GOT3 (cell line): Measurements from ENCODE around the gene RNASEL.

Source experiments
- DNase-seq: peaks from one replicate; lab custom pipeline; 2025; ENCODE audit warnings: mixed read lengths; lab: John Stamatoyannopoulos, UW

The RNASEL gene

DNA sequence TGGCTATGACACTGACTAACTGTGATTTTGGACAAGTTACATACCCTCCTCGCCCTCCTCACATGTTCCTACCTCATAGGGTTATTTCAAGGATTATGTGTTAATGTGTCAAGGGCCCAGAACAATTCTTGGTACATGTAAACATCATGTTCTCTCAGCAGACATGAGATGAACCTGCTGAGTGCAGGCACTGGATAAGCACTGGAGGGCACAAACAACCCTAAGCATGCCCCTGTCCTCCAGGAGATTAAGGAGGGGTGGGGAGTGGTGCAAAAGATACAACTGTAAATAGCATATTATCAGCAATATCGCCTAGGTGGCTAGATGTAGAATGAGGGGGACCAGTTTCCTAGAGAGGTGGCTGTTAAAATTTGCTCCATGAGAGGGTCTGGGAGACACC lies 32.9 kb upstream of the RNASEL start:
- DNase-seq, result no peak

DNA sequence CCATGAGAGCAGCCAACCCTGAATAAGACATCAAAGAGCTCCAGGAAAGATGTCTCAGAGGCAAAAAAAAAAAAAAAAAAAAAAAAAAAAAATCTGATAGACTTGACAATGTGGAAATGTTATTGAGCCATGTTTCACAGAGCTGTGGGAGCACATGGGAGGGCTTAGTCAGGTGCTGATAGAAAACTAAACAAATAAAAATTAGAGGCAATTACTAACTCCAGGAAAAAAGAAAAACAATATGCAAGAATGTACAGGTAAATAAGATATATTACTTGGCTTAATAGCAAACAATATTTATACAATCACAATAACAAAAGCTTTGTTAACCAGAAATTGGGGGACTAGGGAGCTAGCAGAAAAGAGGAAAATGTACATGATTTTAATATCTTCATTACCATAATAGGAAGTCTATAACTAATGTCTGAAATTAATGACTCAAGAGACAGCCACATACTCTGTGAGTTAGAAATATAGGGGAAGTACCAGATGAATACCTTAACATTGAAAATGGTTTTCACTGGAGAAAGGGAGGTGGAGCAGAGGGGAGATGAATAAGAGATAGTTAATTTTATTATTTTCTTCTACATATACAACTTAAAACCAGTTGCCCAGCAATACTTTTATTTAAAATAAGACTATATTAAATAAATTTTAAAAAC lies 32.0 kb upstream of the RNASEL start:
- DNase-seq, result no peak

DNA sequence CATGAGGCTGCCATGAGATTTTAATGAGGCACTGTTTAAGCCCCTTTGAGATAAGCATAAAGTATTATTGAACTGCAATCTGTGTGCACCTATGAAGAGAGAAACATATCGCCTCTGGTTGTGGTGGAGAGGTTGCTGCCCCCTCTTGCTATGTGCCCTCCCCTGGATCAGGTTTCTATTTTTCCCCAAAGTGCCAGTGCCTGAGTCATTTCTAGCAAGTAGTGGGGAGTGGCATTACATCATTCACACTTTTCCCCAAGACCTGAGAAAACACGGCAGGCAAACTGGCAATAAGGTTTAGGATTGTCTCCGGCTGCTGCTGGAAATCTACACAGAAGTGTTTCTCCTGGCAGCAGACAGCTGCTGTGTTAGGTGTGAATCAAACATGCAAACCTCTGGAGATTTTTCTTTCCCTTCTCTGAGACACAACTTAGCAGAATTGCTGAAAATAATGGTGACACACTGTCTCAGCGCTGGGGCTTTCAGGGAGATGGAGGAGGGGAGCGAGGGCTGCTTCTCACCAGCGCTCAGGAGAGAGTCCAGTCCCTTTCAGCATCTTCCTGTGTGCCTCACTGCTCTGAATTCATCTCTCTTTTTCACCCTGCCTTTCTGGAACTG lies 28.8 kb upstream of the RNASEL start:
- DNase-seq, result no peak

DNA sequence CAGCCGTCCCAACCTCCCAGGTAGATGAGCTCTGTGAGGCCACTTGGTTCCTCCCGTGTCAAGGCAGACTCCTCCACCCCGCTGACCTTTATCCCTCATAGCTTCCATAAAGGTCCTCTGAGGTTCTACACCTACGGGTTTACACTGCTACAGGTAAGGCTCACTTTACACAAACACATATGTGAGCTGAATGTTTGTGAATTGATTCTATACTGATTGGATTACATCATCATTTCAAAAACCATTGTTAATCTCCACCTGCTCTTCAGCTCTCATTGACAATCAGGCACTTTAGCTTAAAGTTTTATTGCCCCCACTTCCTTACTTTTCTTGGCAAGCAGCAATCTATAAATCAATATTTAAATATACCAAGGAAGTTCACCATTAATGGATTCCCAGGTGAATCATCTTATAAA lies 28.0 kb upstream of the RNASEL start:
- DNase-seq, result no peak

DNA sequence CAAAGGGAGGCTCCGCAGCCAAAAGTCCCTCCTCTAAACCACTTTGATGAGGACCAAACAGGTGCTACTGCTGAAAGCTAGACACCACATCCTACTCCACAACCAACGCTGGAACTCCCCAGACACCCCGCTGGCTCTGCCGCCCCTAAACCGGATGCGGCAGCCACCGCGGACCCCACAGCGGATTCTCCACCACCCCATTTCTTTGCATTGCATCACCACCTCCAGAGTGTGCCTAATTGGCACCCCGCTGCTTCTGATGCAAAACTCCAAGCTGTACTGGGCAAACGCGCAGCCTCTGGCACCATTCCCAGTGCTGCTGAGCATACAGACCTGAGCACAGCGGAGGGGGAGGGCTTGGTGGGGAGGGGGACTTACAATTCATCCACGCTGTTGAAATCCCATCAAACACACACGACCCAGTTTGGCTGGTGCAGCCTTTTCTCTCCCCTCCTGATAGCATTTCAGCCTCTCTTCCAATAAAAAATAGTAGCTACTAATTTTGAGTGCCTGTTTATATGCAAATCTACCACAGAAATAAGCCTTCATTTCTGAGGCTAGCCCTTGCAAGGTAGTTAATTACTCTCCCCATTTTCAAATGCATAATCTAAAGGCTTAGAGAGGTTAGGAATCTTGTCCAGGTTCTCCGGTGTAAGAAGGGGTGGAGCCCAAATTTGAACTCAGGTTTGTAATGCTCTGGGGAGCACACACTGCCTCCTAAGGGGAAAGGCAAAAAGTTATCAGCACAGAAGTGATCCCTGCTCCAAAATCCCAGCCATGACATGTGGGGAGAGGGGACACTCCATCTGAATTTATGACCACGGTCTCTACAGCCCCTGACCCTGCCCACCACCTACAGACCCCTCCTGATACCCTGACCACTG lies 27.3 kb upstream of the RNASEL start:
- no peak for DNase-seq

DNA sequence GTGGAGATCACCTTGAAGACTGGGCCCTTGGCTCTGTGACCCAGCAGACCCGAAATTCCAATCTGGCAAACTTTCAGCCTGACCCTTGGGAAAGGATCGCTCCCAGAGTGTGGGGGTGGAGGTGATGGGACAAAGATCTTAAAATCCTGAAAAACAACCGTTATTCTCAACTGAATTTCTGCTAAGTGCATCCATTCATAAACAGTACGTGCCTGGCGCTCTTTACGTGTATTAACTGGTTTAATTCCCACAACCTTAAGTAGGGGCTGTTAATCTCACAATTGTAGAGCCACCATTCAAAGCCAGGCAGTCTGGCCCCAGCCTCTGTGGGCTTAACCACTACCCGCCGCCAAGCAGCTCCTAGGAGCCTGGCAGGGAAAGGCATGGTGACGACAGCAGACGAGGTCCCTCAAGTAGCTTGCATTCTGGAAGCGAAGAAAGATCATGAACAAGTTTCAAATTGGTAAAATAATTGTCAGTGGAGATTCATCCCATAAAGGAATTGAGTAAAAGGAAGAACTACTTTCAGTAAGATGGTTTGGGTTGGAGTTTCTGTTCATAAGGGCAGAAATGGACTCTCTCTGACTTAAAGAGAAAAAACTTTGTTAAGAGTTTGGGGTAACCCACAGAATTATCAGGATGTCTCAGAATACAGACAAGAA lies 26.5 kb upstream of the RNASEL start:
- DNase-seq, result no peak

DNA sequence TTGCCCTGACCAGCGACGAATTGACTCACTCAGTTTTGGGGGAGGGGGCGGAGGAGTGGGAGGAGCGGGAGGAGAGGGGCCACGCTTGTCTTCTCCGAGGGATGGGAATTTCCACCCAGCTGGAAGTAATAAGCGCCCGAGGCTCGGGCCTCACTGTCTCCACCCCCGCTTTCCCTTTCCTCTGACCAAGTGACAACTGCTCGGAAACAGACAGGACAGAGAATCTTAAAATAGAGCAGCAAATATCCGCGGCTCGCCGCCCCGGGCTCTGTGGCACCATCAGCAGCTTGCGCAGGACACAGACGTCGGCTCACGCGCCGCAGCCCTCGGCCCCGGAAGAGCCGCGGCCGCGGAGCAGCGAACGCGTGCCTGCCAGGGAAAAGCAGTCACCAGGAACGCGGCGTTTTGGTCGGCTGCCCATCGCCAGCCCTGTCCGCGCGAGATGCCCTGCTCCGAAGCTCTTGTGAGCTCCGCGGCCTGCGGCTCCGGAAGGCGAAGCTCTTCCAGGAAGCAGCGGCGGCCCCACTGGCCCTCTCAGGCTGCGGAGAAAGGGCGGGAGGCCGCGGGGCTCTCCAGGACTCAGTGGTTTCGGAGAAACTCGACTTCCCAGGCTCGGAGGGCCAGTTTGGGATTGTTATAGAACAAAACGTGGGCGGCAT lies 25.9 kb upstream of the RNASEL start:
- no peak for DNase-seq

DNA sequence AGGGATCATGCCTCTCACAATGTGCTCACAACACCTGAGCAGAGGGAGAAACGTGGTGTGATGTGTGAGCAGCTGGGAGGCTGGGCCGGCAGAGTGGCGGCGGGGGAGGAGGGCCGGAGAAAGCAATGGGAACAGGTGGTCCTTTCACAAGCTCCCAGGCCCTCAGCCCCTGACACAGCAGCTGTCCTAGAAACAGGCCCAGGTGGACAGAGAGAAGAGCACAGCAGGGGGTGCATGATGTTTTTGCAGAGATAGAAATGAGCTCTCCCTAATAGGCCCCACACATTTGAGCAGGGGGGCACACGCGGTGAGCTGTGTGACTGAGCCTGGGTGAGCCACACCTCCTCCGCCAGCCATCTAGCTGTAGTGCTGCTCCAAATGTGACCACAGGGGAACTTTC lies 22.7 kb upstream of the RNASEL start:
- DNase-seq, result no peak

DNA sequence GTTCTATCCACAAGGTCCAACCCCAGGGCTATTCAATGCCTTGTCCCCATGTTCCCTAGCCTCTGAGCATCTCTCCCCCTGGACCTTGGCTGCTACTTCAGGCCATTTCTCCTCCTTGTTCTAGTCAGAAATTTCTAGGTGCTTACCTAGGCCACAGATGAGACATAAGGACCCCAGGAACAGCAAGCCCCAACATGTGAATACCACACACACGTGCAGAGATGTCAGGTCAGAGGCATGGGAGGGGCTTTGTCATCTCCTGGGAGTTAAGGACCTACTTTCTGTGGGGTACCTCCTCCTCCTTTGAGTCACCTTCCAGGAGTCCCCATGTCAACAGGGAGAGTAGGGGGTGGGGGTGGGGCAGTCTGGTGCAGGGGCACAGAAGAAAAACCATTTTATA lies 22.3 kb upstream of the RNASEL start:
- no peak for DNase-seq

DNA sequence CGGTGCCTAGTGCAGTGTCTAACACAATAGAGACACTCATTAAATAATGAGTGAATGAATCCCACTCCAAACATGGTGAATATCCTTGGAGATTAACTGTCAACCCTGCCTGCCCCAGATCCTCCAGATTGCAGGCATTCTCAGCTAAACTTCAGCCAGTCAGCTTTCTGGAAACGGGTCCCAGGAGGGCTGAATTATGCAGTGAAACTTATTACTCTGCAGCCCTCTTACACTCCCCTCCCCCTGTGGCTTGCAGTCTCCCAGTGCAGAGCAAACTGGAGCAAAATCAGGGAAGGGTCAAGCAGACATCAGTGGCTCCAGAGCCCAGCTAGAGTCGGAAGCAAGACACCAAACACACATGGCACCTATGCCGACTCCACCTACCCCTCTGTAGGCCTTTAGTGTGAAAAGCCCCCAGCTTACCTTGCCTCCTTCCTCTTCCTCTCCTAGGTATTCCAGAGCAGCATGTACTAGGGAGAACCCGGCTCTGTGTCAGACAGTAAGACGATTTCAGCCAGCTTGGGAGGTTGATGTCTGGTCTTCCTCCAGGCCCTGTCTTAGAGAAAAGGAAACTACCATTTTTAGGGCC lies 21.6 kb upstream of the RNASEL start:
- no peak for DNase-seq

DNA sequence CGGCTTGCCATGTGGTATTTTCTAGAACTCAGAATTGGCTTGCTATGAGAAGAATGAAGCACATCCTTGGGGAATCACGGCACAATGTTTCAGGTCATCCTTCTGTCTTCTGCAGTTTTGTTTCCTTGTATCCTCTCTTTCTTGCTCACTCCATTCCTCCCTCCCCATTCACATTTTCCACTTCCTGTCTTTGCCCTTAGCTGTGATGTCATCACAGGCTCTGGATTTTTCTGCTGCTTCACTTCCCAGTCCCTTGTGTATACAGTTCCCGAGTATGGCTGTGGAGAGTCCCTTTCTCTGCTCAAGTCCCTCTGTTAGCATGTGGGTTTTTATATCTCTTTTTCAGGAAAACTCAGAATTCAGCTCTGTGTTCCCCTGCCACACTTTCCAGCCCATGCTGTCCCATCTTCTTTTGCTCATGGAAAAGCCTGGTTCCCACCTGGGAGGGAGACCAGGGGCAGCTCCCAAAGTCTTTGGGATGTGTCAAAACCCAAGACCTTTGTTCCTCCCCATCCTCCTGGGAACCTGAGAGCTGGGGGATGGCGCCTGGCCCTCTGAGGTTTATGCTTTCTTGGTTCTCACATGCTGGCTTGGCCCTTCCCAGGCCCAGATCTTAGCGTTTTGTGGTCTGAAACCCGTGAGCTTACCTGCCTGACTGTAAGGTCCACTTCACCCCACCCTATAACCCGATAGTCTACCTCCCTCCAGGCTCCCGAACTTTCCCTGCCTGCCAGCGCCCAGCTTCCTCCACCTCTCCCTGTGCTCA lies 20.0 kb upstream of the RNASEL start:
- DNase-seq, result no peak

DNA sequence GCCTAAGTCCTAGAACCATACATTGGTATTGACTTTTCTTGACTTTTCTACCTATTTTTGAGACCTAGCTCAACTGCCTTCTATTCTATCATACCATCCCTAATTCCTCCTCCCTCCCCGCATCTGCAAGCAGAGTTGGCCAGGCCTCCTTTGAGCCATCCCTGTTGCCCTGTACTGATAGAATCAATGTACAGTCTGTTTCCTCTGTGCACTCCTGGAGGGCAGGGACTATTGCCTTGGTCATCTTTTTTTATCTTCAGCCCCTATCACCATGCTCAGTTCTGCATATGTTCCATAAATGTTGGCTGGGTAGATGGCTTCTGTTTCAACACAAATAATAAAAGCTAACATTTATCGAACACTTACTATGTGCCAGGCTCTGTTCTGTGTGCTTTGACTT lies 19.2 kb upstream of the RNASEL start:
- no peak for DNase-seq

DNA sequence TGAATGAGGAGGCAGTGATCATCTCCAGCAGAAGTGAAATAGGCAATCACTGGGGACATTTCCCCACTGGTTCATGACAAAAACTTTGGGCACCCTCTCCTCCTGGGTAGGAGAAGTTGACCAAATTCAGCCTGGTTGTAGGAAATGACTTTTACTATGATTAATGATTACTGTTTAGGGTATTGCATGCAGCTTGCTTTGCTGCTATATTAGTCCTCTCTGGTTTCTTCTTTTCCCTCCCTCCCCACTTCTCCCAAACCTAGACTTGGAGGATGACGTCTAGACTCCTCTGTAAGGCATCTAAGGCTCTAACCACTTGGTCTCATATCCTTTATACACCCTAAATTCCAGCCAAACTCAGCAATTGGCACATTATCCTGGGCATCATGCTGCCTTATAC lies 18.5 kb upstream of the RNASEL start:
- no peak for DNase-seq

DNA sequence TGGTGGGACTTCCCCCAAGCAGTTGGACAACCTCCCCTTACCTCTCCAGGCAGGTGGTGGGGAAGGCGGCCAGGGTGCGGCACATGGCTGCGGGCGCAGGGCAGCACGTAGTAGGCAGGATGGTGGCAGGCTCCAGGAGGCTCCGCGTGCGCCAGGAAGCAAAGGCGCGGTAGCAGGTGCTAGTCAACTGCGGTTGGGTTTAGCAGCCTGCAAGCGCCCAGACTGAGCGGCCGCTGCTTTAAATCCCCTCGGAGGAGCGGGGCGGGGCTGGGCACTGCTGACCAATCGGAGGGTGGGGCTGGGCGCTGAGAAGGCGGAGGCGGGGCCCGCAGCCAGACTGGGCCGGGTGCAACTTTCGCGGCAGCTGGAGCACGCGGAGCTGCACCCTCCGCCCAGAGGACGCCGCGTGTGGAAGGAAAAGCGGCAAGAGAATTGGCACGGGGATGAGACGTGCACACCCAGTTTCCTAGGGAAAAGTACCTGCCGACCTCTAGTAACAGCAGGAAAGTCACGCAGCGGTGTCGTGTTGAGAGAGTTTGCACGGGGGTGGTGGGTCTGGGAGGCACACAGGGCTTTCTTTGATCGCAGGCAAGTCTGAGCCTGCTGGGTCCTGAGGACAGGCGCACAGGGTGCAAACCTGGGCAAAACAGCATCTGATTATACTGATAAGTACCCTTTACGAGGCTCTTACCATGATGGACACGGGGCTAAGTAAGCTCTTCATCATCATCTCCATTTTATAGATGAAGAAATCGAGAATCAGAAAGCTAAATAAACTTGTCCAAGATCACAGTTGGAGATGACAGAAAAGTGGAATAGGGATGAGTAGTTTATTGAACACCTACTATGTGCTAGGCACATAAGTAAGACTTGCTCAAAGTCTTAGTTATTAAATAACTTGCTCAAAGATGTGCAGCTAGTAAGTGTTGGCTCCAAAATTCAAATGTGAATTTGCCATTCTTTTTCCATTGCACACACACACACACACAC lies 15.4 kb upstream of the RNASEL start, which contains the start of gene RGS16:
Gene RGS16 (minus strand): TSS at position 215 of the 990 bp plus-strand sequence. CDS start 130 bp downstream, at position 85.
- no peak for DNase-seq

DNA sequence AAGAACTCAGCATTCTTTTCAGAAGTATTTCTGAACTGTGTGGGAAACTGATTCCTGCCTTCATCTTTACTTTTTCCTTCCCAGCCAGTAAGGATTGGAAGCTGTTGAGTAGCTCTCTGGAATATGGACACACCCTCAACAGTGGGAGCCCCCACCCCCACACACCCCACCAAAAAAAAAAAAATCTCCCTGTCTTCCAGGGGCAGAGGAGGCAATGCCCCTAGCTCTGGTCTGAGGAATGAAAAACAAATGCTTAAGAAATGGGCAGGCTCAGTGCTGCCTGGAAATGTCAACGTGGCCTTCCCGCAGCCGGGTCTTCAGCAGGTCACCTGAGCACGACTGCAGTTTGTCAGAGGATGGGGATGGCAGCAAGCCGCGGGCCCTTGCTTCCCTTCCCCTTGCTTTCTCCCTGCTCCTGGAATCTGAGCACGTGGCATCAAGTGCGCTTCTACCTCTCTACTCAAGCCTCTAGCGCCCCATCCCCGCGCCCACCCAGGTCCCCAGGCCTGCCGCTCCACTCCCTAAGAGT lies 14.7 kb upstream of the RNASEL start:
- DNase-seq, result no peak

DNA sequence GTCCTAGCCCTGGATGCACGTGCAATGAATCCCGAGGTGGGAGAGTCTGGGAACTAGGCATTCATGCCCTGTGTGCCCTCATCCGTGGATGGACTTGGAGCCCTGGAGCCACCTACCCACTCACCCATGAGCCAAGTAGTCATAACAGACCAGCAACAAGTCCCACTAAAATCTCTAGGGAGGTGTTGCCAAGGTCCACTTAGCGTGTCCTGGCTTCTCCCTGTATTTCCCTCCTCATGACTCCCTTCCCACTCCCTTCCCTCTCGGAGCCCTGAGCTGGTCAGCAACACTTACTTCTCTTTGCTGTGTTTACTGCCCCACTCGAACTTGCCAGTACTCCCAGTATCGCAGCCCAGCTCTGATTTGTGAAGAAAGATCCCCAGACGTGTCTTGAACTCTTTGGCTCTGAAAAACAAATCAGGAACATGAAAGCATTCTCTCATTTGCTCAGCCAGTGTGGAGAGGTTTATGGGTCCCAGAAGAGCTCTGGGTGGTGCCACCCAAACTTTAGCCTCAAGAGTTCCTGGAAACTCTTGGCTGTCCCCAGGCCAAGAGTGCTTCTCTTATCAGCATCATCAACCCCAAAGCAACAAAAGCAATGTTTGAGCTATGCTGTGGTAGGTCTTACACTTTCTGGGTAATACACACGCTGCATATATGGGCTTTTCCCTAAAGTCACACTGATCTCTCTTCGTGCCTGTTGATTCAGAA lies 14.0 kb upstream of the RNASEL start:
- no peak for DNase-seq

DNA sequence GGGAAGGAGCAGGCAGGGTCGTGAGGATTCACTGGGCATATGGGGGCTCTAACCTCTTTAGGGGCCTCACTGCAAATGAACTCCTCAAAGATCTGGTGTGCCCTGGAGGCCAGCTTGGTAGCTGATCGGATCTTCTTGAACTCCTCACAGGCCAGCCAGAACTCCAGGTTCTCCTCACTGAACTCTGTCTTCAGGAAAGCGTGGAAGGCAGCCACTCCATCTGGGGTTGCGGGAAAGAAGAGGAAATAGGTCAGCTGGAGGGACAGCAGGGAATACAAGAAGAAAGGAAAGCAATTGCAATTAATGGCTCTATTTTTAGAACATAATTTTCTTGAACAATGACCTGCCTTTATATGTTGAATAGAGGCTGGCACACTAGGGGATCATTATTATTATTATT lies 12.9 kb upstream of the RNASEL start:
- DNase-seq, result no peak

DNA sequence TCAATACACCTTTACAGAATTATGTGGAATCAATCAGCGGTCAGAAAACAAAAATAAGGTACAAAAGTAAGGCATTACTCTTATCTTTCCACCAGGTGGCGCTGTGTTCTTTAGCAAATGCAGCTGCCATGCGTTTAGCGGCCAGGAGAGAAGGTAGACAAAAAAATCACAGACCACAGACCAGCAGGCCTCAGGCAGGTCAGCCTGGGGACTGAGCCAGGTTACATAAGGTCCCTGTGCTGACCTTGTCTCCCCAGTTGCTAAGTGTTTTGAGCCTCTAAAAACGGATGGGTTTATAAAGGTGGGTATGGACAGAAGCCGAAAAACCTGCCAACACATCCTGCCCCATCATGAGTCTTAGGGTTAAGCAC lies 12.3 kb upstream of the RNASEL start:
- DNase-seq, result no peak
